Choroid plexus epithelial cell (primary cell): ENCODE measurements around the gene ZHX3.

Experiments
- DNase-seq: peaks from one replicate; pipeline ENCODE4 v3.0.0-alpha.2; 2010; ENCODE audit warnings: low read depth
- H3K4me3 ChIP-seq: 2 replicates; pipeline ENCODE4 v1.5.1; 2011; ENCODE audit warnings: low read depth, mild to moderate bottlenecking, control low read depth, low read length, moderate library complexity
- CTCF ChIP-seq: conservative IDR thresholded peaks from 2 replicates; pipeline ENCODE4 v1.5.1; 2011; ENCODE audit warnings: low read depth, mild to moderate bottlenecking, control low read depth, inconsistent platforms, low read length, moderate library complexity

ZHX3 gene

GRCh38 chr20:41180599-41181333, 136.8 kb downstream of the ZHX3 start:
- no peak for DNase-seq
- no peak for TF ChIP-seq CTCF
- H3K4me3 ChIP-seq = no peak overlapping the region

- DNase-seq = no peak
- H3K4me3 ChIP-seq = no peak overlapping the region
- no peak for TF ChIP-seq CTCF
Measured at GRCh38 chr20:41179961-41180360, 137.6 kb downstream of the ZHX3 start.

- TF ChIP-seq CTCF = peak; percentile 36
- peak; percentile 74 for DNase-seq
- H3K4me3 ChIP-seq = no peak overlapping the region
Measured at GRCh38 chr20:41178904-41179432, 138.6 kb downstream of the ZHX3 start.

GRCh38 chr20:41178495-41178894, 139.0 kb downstream of the ZHX3 start:
- no peak for DNase-seq
- H3K4me3 ChIP-seq = no peak overlapping the region
- no peak for TF ChIP-seq CTCF

- DNase-seq = peak; percentile 78
- no peak overlapping the region for H3K4me3 ChIP-seq
- TF ChIP-seq CTCF = no peak
Measured at GRCh38 chr20:41177636-41178035, 139.9 kb downstream of the ZHX3 start.

- no peak for DNase-seq
- H3K4me3 ChIP-seq = no peak overlapping the region
- TF ChIP-seq CTCF = no peak
Measured at GRCh38 chr20:41176711-41177552, 140.6 kb downstream of the ZHX3 start.
